HG03342 (cell line): ENCODE measurements around the gene NAT14.
"Not testable (repeated sequence)": the region's sequence is repeated elsewhere in the genome, so short reads cannot be mapped to it uniquely, and the experiment has no call there.

Source experiments
- ATAC-seq: cut with Tn5 transposase; IDR thresholded peaks from one replicate; pipeline ENCODE4 v1.9.1; 2021; ENCODE audit warnings: mild to moderate bottlenecking, moderate library complexity; ENCODE audit not compliant: unreplicated experiment

The NAT14 gene

DNA sequence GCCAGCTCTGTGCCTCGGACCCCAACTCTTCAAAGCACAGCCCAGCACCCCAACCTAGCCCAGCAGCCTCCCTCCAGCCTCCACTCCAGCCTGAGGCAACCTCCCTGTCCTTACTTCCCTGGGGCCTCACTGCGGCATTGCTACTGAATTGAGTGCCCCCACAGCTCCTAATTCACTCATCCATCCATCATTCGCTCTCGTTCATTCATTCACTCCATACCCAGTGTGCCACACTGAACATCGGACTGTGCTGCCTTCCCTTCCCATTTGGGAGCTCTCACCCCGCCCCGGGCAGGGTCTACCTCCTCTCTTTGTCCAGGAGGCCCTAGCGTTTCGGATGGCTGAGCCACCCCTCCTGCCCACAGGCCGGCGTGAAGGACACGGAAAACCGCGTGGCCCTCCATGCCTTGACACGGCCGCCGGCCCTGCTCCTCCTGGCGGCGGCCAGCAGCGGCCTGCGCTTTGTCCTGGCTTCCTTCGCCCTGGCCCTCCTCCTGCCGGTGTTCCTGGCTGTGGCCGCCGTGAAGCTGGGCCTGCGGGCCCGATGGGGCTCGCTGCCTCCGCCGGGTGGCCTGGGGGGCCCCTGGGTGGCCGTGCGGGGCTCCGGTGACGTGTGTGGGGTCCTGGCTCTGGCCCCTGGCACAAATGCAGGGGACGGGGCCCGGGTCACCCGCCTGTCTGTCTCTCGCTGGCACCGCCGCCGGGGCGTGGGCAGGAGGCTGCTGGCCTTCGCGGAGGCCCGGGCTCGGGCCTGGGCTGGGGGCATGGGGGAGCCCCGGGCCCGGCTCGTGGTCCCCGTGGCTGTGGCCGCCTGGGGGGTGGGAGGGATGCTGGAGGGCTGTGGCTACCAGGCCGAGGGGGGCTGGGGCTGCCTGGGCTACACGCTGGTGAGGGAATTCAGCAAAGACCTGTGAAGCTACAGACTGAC, 1.3 kb downstream of the NAT14 start:
- ATAC-seq = no peak

DNA sequence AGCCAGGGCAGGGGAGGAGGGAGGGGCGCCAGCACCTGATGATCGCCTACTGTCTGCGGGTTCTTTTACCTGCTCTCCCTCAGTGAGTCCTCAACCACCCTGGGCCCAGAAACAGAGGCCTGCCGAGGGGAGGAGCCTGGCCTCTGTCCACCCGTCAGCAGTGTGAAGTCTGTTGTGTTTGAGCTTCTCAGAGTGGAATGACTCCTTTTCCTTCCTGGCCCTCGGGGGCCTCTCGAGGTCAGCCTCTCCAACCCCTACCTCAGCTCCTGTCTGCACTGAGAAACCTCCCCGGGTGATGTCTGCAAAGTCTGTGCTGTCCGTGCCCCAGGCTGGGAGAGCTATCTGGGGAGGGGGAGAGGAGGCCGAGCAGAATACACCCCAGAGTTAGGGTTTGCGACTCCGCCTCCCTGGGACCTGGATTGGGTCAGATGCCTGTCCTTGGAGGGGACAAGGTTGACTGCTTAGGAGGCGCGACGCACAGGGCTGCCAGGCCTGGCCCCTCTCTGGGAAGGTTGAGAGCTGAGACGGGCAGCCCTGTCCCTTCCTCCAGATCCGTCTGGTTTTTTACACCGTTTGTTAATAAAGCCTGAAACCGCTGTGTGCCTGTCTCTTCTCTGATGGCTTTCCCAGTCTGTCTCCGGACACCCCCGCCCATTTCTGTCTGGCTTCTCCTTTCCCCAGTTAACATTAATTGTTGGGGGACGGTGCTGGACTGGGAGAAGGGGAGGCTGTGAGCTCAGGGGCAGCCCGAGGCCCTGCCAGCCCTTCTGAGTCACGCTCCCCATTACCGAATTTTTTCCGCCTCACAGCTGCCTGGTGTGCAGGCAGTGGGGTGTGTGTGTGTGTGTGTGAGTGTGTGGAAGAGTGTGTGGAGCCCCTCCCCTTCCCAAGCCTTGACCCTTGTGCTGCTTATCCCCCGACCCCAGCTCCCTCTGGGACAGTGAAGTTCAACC, 2.3 kb downstream of the NAT14 start:
- no peak for ATAC-seq

DNA sequence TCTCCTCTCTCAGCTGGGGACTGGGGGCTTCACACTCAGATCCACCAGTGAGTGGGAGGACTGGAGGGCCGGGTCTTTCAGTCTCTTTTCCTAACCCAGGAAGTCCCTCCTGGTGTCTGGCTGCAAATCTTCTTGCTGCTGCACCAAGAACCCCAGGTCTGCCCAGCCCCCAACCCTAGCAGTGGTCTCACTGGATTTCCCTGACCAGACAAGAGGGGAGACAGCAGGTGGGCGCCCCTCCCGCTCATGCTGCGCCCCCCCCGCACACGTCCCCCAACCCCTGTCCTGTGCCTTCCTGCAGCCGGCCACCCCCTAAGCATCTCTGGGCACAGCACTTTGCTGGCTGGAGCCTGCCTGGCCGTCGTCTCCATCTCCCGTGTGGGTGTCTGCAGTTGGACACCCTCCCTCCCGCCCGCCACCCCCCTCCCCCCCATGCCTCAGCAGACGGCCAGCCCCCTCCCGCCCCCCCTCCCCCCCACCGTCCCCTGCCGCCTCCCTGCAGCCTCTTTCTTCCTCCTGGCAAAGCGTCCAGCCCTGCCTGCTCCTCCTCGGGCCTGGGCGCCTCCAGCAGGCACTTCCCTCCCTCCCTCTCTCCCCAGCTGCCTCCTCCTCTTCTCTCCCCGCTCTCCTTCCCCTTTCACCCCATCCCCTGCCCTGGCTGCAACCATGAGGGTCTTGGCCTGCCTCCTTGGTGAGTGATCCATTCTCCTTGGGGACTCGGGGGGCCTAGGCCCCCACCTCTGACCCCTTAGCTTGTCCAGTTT, 3.1 kb downstream of the NAT14 start, which contains the start of gene SSC5D:
Gene SSC5D (plus strand): TSS at position 513 of the 764 bp plus-strand sequence. CDS start 154 bp downstream, at position 667.
- ATAC-seq = no peak

- no peak for ATAC-seq
Observed at GRCh38 chr19:55488986-55489710, 4.2 kb downstream of the NAT14 start.

GRCh38 chr19:55489711-55490477, 4.9 kb downstream of the NAT14 start:
- ATAC-seq = no peak

- ATAC-seq = no peak
Observed at GRCh38 chr19:55490478-55491432, 5.8 kb downstream of the NAT14 start.

DNA sequence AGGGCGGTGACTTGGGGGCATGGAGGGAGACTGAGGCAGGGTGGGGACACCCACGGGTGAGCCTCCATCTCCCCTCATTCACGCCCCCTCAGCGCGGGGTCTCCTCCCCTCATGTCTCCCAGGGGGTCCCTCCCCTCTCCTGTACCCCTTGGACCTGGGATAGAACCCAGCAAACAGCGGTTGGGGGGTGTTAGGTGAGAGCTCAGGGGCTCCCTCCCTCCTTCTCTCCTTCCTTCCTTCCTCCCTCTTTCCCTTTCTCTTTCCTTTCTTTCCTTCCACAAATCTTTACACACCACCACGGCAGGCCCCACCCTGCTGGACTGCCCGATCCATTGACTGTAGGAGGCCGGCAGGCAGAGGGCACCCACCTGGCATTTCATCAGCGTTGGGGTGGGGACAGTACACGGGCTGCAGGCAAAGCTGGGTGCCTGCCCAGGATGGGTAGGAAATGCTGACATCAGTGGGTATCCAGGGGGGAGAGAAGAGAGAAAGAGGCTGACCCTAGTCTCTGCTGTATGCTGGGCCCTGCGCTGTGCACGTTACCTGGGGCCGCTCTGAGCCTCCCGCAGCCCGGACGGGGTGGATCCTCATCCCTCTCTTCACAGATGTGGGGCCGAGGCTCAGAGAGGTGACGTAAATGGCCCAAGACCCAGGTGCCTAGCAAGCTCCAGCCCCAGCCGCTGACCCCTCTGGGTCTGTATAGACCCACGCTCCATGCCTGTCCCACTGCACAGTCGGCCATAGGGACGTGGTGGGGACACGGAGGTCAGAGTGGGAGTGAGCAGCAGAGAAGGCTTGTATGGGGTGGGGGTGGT, 6.8 kb downstream of the NAT14 start:
- ATAC-seq = no peak

GRCh38 chr19:55492362-55492944, 7.5 kb downstream of the NAT14 start:
- ATAC-seq = no peak

DNA sequence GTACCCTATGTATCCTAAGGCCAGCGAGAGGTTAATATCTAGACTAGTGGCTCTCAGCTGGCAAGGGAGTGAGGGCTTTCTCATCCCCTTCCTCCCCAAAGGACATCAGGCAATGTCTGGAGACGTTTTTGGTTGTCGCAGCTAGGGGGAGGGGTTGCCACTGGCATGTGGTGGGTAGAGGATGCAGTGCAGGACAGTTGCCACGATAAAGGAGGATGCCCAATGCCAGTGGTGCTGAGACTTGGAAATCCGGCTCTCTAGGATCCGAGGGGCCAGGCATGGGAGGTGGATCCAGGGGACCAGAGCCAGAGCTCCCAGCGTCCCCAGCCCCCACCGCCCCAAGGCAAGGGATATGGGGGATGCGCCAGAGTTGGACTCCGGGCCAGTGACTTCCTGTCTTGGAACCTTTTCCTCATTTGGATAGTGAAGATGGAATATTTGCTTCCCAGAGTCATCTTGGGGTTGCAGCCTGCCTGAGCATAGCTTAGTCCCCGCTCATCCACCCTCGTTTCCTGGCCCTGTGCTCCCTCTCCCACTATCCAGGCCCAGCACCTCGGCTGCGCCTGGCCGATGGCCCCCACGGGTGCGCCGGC, 8.2 kb downstream of the NAT14 start:
- ATAC-seq = no peak

DNA sequence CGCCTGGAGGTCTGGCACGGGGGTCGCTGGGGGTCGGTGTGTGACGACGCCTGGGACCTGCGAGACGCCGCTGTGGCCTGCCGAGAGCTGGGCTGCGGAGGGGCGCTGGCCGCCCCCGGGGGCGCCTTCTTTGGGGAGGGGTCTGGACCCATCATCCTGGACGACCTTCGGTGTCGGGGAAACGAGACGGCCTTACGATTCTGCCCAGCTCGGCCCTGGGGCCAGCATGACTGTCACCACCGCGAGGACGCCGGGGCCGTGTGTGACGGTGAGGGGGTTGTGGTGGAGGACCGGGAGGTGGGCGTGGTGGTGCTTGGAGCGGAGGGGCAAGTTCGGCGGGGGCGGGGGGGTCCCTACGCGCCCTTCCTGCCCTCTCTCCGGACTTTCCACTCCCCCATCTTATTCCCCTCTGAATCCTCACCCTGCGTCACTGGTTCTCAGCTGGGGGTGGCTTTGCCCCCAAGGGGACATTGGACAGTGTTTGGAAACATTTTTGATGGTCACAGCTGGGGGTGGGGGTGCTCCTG, 8.7 kb downstream of the NAT14 start:
- no peak for ATAC-seq

DNA sequence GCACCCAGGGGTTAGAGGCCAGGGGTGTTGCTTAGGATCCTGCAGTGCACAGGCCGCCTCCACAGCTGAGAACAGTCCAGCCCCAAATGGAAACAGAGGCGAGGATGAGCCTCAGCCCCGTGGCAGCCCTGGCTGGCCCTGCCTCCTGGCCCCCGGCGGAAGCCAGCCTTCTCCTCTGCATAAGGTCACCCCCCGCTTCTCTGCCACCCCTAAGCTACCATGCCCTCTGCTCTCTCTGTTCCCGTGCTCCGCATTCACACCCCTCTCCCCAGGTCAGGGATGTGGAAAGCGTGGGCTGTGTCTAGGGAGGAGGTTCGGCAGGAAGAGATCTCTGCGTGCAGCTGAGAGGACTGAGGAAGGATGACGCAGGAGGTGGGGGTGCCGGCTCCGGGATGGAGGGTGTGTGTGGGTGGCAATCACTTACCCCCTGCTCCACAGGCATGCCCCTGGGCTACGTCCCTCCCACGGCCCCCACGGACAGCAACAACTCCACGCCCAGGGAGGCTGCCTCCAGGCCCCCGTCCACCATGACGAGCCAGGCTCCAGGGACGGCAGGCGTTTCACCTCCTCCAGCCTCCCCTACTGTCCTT, 9.3 kb downstream of the NAT14 start:
- ATAC-seq = no peak

GRCh38 chr19:55495646-55496349, 10.8 kb downstream of the NAT14 start:
- ATAC-seq = no peak

DNA sequence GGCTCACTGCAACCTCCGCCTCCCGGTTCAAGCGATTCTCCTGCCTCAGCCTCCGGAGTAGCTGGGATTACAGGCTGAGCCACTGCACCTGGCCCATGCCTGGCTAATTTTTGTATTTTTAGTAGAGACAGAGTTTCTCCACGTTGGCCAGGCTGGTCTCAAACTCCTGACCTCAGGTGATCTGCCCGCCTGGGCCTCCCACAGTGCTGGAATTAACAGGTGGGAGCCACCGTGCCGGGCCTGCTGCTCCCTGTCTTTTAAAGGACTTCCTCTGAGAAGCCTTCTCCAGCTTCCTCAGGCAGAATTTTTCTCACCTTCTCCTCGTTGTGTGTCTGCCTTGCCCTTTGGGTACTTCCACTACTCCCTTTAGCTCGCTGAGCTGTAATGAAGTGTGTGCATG, 11.8 kb downstream of the NAT14 start:
- not testable (repeated sequence) for ATAC-seq

DNA sequence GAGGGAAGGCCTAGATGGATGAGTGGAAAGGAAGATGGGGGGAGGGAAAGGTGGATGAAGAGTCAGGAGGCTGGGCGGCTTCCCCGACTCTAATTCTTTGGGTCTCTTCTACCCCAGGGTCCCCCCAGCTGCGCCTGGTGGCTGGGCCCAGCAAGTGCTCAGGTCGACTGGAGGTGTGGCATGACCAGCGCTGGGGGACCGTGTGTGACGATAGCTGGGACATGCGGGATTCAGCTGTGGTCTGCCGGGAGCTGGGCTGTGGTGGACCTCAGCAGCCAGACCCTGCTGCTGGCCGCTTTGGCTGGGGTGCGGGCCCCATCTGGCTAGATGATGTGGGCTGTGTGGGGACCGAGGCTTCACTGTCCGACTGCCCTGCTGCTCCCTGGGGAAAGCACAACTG, 12.8 kb downstream of the NAT14 start:
- ATAC-seq = no peak

DNA sequence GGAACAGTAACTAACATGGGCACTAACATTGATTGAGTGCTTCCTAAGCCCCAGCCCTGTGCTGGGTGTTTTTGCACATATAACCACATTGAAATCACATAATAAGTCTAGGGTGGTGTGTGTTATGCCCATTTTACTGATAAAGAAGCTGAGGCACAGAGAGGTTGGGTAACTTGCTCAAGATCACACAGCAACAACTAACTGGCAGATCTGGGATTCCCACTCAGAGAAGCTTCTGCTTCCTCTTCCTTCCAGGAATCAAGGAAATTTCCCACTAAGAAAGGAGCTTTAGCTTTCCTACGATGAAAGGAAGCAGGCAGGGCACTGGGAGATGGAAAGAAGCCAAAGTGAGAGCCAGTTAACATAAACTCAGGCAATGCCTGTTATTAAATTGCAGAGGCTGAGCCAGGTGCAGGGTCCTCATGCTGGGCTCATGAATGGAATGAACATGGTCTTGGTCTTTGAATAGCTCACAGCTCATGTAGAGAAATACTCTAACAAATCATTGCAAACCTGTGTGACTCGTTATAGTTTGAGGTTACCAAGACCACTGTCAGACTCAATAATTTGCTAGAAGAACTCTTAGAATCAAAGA, 13.4 kb downstream of the NAT14 start:
- no peak for ATAC-seq
